Measurements from ENCODE around the gene TMEM50A.
"Not testable (repeated sequence)": the region's sequence is repeated elsewhere in the genome, so short reads cannot be mapped to it uniquely, and the experiment has no call there.

Gene TMEM50A

DNA sequence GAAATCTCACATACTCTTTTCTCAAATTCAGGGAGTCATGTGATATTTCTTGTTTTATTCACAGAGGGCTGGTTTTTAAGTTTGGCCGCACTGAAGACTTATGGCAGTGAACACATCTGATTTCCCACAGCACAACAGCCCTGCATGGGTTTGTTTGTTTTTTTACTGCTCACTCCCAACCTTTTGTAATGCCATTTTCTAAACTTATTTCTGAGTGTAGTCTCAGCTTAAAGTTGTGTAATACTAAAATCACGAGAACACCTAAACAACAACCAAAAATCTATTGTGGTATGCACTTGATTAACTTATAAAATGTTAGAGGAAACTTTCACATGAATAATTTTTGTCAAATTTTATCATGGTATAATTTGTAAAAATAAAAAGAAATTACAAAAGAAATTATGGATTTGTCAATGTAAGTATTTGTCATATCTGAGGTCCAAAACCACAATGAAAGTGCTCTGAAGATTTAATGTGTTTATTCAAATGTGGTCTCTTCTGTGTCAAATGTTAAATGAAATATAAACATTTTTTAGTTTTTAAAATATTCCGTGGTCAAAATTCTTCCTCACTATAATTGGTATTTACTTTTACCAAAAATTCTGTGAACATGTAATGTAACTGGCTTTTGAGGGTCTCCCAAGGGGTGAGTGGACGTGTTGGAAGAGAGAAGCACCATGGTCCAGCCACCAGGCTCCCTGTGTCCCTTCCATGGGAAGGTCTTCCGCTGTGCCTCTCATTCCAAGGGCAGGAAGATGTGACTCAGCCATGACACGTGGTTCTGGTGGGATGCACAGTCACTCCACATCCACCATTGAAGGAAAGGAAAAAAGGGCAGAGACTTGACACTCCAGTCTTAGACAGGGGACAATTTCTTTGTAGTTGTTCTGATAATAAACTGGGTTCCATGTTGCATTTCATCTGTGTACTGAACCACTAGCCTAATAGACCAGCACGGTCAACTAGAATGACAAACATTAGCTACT, 22.8 kb downstream of the TMEM50A start:
- TF ChIP-seq, protein P1, sequence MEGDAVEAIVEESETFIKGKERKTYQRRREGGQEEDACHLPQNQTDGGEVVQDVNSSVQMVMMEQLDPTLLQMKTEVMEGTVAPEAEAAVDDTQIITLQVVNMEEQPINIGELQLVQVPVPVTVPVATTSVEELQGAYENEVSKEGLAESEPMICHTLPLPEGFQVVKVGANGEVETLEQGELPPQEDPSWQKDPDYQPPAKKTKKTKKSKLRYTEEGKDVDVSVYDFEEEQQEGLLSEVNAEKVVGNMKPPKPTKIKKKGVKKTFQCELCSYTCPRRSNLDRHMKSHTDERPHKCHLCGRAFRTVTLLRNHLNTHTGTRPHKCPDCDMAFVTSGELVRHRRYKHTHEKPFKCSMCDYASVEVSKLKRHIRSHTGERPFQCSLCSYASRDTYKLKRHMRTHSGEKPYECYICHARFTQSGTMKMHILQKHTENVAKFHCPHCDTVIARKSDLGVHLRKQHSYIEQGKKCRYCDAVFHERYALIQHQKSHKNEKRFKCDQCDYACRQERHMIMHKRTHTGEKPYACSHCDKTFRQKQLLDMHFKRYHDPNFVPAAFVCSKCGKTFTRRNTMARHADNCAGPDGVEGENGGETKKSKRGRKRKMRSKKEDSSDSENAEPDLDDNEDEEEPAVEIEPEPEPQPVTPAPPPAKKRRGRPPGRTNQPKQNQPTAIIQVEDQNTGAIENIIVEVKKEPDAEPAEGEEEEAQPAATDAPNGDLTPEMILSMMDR (conservative IDR thresholded peaks at IDR 0.05; ENCODE audit: low read length): no peak
- DNase-seq (ENCODE audit: low read depth): peak; percentile 78
- no peak overlapping the region for H3K4me3 ChIP-seq (ENCODE audit: low read length)

DNA sequence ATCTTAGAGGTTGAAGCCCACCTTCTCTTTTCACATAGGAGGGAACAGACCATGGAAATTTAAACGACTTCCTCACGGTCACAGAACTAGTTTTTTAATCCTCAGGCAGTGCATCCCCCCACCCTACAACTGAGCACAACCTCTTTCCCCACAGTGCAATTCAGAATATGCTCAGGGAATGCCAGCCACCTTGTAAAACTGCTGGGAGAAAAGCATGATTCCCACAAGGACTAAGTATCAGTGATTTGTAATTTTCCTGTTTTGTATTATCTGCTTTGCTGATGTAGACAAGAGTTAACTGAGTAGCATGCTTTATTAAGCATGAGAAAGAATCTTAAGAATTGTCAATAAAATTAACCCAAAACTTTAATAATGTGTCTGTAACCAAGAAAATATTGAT, 23.8 kb downstream of the TMEM50A start:
- DNase-seq (ENCODE audit: low read depth): peak; percentile 64
- no peak overlapping the region for H3K4me3 ChIP-seq (ENCODE audit: low read length)
- TF ChIP-seq, protein P1 (conservative IDR thresholded peaks at IDR 0.05; ENCODE audit: low read length): no peak

DNA sequence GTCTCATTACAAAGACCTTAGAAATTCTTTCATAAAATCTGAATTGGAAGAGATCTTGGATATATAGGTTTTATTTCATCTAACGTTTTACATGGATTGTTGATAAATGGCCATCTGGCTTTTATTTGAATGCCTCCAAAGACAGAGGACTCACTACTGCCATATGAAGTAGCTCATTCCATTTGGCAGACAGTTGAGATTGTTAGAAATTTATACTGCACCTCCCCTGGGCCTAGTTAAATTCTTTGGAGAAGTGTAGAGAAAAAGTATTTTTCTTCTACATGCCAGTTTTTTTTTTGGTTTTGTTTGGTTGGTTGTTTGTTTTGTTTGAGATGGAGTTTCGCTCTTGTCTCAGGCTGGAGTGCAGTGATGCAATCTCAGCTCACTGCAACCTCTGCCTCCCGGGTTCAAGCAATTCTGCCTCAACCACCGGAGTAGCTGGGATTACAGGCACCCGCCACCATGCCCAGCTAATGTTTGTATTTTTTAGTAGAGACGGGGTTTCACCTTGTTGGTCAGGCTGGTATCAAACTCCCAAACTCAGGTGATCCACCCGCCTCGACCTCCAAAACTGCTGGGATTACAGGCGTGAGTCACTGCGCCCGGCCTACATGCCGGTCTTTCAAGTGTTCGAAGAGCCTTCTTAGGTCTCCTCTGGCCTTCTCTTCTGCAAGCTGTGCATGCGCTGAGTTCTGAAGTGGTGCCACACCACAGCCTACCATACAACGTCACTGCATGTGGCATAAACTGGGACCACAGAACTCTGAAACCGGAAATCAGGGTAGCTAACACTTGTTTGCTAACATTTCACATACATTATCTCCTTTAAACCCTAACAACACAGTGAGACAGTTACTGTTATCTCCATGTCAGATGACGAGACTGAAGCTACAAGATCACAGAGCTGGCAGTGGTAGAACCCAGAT, 24.8 kb downstream of the TMEM50A start:
- not testable (repeated sequence) for DNase-seq (ENCODE audit: low read depth); H3K4me3 ChIP-seq (ENCODE audit: low read length)

DNA sequence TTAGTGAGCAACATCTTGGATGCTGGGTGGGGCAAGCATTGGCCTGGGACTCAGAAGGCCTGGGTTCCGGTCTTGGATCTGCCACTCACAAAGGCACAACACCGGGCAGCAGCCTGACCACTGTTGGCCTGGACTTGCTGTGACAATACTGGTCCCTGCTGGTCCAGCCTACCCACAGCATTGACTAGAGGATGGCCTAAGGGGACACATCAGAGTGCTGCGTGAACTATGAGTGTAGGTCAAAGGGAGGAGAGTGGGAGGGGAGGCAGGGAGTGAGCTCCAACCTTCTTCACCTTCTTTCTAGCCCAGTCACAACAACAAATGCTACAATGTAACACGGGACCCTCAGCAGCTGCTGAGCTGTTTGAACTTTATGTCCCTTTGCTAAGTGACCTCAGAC, 31.1 kb downstream of the TMEM50A start:
- DNase-seq (ENCODE audit: low read depth): no peak
- no peak overlapping the region for H3K4me3 ChIP-seq (ENCODE audit: low read length)
- TF ChIP-seq, protein P1 (conservative IDR thresholded peaks at IDR 0.05; ENCODE audit: low read length): no peak

DNA sequence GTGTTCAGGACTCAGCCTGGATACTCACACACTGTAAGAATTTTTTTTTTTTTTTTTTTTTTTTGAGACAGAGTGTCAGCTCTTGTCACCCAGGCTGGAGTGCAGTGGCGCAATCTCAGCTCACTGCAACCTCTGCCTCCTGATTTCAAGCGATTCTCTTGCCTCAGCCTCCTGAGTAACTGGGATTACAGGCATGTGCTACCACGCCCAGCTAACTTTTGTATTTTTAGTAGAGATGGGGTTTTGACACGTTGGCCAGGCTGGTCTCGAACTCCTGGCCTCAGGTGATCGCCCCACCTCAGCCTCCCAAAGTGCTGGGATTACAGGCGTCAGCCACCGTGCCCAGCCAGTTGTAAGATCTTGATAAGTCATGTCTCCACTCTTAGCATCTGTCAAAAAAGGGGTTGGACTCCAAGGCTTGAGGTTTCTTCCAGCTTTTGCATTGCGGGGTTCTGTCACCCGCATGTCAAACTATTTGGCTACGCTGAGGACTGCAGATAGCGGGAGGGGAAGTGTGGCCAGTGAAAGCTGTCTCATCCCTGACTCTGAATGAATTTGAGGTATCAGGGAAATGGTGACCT, 31.6 kb downstream of the TMEM50A start:
- H3K4me3 ChIP-seq (ENCODE audit: low read length); DNase-seq (ENCODE audit: low read depth): not testable (repeated sequence)

DNA sequence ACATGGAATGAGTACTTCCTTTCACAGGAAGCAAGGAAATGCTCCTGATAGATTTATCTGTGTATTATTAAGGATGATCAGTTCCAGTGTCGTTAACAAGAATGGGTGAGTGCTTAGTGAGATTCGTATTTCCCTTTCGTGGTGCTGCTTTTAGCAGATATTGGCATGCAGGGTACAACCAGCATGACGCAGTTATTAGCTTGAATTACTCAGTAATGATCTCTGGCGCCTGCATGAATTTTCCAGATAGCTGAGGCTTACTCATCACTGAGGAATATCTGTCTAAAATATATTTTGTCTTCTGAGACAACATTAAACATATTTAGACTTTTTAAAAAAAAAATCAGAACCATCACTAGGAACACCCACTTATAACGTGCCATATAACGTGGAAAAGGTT, 33.6 kb downstream of the TMEM50A start:
- H3K4me3 ChIP-seq (ENCODE audit: low read length): not testable (repeated sequence)
- DNase-seq (ENCODE audit: low read depth): peak; percentile 95

DNA sequence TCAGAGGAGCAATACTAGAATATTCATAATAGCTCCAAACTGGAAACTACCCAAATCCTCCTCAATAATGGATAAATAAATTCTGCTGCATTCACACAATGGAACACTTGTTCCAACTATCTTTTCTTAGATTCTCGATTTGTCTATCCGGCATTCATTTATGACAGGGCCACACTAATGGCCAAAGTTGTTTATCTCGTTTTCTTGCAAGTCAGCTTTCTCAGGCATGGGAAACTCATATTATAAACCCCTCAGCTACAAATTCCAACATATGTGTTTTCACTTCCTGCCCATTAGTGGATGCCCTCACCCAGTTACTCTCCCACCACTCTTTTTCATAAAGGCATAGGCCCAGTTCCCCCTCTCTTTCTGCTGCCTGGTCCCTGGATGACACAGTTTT, 40.2 kb downstream of the TMEM50A start:
- DNase-seq (ENCODE audit: low read depth); H3K4me3 ChIP-seq (ENCODE audit: low read length): not testable (repeated sequence)

DNA sequence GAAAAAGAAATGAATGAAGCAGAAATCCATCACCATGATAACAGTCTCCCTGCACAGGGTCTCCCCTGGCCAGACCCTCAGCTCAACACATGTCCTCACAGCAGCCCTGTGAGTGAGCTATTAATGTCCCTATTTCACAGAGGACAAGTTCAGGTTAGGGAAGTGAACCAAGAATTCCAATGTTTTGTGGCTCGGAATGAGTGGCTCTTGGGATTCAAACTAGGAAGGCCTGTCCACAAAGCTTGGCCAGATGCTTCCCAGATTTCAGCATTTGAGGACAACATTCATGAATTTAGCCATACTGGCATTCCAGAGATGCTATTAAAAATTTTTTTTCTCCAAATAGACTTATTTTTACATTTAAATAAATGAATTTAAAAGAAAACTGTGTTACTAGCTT, 44.4 kb downstream of the TMEM50A start:
- peak; percentile 75 for DNase-seq (ENCODE audit: low read depth)
- H3K4me3 ChIP-seq (ENCODE audit: low read length): not testable (repeated sequence)

DNA sequence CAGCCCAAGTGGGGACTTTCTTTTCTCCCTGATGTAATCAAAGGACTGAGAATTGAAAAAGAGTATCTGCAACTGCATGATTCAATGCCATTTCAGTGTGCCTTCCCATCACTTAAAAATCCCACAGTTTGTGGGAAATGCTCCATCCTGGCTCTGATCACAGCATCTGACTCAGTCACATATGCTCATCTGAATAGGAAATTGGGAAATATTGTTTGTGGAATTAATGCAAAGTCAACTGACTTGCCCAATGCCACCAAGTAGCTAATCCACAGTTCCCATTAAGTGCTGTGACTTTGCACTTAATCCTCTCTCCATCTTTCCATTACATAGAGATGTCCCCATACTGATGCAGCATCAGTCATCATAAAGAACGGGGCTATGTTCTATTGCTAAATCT, 45.0 kb downstream of the TMEM50A start:
- DNase-seq (ENCODE audit: low read depth): peak; percentile 97
- H3K4me3 ChIP-seq (ENCODE audit: low read length): not testable (repeated sequence)

DNA sequence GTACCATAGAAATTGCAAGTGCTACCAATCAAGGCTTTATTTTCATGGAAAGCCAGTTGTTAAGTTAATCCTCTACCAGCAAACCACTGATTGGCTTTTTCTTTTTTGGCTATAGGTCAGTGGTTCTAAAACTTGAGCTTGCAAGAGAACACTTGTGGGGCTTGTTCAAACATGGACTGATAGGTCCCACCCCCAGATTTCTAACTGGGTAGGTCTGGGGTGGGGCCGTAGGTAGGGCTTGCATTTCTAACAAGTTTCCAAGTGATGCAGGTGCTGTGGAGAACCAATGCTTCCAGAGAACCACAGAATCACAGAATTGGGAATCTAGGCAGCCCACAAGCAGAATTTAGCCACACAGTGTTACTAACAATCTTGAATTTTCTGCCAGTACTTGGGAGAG, 45.7 kb downstream of the TMEM50A start:
- DNase-seq (ENCODE audit: low read depth): peak; percentile 5
- not testable (repeated sequence) for H3K4me3 ChIP-seq (ENCODE audit: low read length)

DNA sequence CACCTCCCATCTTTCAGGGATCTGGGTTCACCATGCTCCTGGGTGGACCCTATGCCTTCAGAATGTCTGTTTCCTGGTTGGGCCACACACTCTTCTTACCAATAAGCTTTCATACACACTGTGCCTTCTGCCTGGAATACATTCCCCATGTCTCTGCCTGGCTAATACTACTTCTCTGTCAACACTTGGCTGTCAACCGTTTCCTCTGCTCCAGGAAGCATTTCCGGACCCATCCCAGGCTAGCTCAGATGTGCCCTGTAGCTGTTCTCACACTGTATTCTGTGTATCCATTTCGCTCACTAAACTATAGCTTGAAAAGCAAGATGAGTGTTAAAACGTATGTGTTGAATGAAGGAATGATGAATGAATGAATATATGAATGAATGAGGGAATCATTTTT, 49.0 kb downstream of the TMEM50A start:
- not testable (repeated sequence) for H3K4me3 ChIP-seq (ENCODE audit: low read length)
- DNase-seq (ENCODE audit: low read depth): peak; percentile 9

DNA sequence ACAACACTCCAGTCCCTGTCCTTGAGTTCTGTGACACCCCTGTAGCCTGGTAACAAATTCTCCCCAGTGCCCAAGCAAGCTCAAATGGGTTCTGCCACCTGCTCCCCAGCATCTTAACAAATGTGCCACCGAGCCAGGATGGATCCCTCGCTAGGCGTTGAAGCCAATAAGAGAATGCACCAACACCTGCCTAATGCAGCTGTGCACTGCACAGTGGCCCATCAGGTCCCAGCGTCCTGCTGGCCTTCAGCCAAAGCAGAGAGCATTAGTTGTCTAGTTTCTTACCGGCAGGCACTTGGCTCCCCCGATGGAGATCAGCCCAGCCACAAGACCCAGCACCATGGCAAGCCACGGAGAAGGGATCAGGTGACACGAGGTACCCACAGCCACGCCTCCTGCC, 50.6 kb downstream of the TMEM50A start:
- not testable (repeated sequence) for H3K4me3 ChIP-seq (ENCODE audit: low read length); DNase-seq (ENCODE audit: low read depth)

DNA sequence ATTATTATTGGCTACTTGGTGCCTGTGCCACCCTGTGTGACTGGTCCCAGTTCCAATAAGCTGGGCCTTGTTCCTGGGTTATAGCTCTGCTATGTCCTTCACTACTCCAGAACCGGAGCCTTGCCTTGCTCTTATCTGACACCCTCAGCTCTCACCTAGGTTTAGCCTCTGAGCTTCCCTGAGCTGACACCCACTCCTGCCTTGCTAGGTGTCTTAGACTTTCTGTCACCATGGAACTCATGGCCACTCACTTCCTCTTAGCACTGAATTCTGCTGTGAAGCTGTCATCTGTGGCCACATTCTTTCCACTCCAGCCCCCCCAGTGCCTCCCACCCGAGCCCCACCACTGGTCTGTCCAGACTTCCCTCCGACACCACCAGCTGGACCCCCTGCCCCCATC, 51.6 kb downstream of the TMEM50A start:
- not testable (repeated sequence) for DNase-seq (ENCODE audit: low read depth); H3K4me3 ChIP-seq (ENCODE audit: low read length)

Data from AG10803 (cell line).